GM18907 (cell line): ENCODE results near the gene RAB24.

Experiments used
- ATAC-seq: cut with Tn5 transposase; IDR thresholded peaks from one replicate; pipeline ENCODE4 v1.9.1; 2021; ENCODE audit warnings: mild to moderate bottlenecking, moderate library complexity; ENCODE audit not compliant: unreplicated experiment

Gene RAB24

DNA sequence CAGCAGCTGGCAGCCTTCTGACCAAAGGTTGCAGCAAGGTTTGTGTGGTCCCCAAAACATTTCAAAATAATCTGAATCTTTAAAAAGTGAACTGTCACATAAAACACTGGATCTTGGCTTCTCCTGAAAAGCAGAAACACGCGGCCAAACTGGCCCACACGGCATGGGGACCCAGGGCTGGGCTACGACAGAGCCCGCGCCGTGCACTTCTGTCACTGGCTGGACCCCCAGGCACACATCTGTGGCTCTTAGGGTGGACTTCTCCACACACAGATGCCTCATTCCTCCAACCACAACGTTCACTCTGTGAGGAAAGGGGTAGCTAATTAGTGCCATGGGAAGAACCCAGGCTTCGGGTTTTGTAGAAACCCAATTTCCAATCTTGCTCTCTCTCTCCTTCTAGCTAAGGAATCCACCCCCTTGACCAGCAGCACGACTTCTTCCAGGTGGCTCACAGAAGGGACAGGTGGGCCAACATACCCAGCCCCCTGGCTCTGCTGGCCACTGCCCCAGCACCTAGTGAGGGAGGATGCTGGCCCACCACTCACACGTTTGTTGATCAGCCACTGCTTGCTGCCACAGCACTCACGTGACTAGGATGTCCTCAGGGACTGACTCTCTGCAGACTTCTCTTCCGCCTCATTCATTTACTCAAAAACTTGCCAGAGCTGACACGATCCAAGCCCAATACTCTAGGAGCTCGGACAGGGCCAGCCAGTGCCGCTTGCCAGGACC lies 30.1 kb upstream of the RAB24 start:
- ATAC-seq, result no peak

DNA sequence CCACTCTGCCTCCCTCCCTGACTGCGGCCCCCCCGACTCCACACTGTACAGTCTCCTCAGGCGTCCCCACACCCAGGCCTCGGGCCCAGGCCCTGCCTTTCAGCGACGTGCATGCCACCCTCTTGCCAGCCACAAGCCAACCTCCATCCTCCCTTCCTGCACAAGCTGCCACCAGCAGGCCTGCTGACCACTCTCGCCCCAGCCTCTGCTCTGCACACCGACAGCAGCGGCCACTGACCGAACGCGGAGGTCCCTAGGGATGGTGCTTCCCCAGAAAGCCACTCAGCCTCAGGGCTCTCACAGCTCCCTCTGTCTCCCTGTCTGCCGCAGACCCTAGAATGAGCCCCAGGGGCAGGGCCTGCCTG lies 29.4 kb upstream of the RAB24 start:
- ATAC-seq, result no peak

DNA sequence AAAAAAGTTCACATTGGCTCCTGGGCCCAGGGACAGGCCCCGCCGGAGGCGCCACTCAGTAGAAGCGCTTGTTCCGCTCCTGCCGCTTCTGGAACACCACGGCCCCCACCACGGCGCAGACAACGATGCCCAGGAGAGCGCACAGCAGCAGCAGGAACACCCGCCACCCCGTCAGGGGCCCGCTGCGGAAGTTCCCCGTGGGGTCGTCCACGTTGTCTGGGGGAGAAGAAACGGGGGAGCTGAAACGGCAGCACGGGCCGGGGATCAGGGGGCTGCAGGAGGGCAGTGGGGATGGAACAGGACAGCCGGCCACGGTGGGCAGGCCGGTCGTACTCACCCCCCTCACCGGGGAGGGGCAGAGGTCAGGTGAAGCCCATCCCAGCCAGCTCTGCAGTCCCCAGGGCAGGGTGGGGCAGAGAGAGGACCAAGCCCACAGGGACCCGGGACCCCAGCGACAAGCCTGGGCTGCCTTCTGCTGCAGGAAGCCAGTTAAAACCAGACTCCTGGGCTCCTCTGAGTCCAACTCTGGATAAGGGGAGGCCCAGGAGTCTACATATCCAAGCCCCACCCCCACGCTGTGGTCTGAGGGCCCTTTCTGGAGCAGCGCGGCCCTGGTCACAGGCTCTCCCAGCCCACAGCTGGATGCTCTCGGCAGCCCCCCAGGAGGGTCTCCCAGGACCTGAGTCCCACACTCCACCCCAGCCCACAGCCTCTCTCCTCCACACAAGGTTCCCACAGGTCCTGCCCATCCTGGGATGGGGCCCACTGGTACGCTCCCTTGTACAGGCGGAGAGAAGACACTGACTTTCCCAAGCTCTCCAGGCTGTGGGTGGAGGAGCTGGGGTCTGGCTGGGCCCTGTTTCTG lies 28.7 kb upstream of the RAB24 start:
- ATAC-seq, result no peak

DNA sequence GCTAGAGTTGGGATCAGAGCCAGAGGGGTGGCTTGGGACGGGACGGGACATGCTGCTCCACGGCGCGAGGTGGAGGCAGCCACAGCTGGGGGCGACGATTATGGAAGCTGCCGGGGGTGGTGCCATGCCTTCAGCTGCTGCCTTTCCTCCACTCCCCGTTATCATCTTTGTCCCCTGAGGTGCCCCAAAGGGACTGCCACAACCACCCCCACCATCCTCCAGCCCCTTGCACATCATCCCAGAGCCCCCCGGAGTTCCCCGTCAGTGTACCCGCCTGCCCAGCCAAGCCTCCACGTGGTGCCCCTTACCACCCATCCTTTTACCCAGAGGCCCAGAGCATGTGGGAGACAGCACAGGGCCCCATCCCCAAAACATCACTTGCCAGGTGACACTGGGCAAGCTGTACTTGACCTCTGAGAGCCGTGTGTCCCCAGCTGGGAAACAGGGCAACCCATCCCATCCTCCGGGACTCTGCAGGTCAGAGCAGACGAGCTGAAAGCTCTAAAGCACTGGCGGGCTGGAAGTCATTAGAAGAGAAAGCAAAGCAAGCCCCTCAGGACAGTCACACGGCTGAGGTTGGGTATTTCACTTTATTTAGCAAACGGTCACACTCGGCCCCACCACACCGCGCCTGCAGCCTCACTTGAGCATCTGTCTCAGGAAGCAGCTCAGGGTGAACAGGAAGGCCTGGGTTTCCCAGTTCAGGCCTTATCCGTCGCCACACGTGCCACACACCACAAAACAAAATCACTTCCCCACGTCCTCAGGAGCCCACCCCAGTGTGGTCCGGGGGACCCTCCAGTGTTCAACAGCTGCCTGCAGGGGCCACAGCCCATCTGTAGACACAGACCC lies 27.7 kb upstream of the RAB24 start:
- no peak for ATAC-seq

DNA sequence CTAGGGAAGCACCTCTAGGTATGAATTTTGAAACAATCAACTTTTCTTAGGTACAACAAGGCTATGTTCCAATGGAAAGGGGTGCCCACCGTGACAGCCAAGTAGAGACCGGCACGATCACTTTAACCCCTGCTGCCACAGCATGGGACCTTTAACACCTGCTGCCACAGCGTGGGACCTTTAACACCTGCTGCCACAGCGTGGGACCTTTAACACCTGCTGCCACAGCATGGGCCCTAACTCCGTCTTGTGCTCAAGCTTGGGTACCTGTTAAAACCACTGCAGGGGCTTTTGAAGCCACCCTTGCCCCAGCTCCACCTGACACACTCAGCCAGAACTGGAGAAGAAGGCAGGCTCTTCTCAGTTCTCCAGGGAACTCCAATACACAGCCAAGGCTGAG lies 26.4 kb upstream of the RAB24 start:
- ATAC-seq, result no peak

DNA sequence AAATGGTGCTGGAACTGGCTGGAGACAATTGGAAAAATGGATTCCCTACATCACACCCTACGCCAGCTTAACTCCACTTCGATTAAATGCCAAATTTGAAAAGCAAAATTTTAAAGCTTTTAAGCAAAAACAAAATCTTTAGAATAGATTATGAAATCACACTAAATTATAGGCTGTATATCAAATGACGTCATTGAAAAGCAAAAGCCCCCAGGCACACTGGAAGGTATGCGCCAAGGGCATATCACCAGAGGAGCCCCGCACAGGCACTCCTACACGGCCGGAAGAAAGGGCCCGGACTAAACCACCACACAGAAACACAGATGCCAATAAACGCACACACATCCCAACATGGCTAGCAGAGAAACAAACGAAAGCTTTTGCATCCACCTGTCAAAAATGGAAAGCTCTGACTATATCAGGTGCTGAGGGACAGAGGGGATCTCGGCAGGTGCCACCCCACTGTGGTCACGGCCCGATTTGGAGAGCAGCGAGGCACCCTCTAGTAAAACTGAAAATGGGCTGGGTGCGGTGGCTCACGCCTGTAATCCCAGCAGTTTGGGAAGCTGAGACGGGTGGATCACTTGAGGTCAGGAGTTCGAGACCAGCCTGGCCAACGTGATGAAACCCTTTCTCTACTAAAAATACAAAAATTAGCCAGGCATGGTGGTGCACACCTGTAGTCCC lies 25.2 kb upstream of the RAB24 start:
- ATAC-seq, result no peak

DNA sequence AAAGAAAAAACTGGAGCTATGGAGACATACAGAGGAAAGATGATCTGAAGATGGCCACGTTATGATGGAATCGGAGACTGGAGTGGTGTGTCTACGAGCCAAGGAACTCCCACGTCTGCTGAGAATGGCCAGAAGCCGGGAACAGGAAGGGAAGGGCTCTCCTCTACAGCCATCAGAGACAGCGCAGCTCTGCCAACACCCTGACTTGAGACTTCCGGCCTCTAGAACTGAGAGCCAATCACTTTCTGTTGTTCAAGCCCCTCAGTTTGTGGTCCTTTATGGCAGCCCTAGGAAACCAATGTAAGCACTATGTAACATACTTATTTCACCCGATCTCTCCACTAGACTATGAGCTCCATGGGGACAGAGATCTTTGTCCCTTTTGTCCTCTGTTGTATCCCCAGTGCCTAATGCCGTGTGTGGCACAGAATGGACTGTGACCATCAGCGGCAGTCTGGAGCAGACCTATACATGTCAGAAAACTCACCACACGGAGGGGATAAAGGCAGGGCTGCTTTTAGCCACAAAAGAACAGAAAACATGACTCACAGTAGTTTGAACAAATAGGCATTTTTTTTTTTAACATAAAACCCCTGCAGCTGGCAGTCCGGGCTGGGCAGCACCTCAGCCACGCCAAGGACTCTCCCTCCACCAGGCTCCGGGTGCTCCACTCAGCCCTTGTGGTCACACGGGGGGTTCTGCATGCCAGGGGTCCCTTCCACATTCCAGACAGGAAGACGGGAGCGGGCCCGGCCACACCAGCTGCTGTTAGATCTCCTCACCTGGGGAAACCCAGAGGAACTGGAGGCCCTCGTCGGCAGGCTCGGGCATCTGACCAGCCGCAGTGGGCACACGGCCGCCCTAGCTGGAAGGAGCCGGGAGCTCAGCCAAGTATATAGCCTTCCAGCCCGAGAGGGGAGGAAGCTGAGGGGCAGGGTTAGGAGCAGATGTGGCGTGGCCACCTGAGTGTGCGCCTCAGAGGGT lies 24.3 kb upstream of the RAB24 start:
- ATAC-seq, result no peak

DNA sequence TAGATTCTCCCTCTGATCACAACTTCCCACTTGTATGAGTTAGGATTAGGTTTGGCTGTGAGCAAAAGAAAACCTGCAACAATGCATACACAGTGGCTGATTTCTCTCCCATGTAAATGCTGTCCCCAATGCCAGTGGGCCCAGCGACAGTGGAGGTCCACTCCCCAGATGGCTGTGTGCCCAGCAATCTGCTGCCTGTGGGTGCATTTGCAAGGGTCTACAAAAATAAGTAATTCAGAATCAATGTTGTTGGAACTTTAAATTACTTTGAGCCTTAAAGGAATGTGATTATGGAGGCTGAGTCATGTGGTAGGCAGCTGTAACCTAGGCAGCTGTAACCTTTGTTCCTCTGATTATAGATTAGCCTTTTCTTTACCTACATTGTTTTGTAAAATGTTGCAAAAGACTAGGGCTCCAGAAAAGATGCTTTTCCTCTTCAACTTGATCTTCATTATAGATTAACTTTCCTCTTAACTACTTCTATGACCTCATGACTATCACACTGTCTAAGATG lies 22.4 kb upstream of the RAB24 start:
- ATAC-seq, result no peak

DNA sequence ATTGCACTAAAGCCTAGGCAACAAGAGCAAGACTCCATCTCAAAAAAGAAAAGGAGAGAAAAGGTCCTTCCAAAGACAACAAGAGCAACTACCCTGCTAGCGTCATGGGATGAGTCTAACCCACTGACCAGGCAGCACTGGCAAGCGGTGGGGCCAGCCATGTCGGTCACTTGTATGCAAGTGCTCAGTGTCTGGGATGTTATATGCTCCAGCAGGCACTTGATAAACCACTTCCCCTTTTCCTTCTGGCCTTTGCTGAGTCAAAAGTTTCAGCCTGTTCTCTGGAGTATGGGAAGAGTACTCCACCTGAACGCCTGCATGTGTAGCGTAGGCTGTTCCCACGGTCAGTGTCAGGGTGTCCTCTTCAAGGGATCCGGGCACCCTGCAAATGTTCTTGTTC lies 17.4 kb upstream of the RAB24 start:
- no peak for ATAC-seq

DNA sequence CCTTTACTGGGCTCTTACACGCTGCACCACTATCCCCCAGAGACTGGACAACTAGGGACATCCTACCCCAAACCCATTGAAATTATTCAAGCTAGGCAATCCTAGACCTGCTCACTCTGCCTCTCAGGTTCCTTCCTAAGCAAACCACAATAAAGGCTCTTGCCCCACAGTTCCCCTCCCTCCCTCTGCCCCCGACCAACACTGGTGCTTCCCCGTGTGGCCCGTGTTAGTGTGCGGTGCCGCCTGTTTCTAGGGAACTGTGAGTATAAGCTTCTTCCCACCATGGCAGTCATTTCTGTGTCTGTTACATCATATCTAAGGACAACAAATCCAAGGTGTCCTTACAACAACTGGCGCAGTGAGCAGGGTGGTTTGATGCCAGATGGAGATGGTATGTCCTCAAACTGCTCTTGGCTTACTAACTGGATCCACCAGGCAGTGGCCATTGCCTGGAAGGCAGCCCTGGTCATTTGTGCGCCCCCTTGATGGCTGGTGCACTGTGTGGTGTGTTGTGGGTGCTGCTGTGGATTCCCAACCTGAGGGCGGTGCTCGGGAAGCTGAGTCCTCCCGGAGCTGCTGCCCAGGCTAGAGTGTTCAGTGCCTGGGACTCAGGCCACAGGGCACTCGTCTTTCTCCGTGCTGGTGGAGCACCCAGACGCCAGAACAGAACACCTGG lies 16.5 kb upstream of the RAB24 start:
- ATAC-seq, result no peak

DNA sequence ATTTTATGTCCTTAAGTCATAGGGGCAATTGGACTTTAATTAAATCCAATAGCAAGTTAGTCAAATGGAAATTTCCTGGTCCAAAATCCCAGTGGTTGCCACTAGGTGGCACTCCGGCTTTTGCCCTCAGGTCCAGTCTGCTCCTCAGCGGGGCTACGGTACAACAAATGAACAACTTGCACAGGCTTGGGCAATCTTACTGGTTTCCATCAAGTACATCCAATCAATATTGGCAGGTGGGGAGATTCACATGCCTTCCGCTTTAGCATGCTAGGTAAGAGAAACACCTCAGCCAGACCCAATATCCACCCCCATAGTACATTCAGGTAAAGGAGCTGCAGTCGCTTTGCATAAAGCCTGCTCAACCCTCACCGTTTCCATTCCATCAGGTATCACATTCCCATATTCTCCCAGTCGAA lies 14.4 kb upstream of the RAB24 start:
- no peak for ATAC-seq

DNA sequence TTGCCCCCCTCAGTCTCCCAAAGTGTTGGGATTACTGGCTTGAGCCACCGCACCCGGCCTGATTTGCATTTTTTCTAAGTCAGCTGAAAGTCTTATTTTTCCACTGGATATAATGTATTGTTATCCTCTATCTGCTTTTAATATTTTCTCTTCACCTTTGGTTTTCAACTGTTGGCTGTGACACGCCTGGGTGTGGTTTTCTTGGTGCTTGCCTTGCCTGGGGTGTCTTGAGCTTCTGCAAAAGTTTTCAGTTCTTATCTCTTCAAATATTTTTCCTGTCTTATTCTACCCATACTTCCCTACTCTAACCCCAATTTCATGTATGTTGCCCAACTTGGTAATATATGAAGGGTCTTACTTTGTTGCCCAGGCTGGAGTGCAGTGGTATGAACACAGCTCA lies 12.5 kb upstream of the RAB24 start:
- no peak for ATAC-seq

DNA sequence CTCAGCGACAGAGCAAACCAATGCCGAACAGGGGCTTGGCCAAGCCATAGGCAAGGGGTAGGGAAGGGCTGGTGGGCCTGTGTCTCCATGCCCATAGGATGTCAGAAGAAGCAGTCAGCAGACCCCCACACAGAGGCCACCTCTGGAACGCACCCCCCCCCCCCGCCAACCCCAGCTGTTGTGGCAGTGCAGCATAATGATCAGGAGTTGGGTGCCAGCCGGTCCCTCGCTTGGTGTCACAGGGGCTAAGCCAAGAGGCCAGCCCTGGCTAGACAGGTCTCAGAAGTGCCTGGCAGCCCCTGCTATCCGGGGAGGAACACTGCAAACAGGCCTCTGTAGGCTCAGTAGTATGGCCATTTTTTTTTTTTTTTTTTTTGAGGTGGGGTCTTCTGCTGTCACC lies 11.9 kb upstream of the RAB24 start:
- no peak for ATAC-seq

DNA sequence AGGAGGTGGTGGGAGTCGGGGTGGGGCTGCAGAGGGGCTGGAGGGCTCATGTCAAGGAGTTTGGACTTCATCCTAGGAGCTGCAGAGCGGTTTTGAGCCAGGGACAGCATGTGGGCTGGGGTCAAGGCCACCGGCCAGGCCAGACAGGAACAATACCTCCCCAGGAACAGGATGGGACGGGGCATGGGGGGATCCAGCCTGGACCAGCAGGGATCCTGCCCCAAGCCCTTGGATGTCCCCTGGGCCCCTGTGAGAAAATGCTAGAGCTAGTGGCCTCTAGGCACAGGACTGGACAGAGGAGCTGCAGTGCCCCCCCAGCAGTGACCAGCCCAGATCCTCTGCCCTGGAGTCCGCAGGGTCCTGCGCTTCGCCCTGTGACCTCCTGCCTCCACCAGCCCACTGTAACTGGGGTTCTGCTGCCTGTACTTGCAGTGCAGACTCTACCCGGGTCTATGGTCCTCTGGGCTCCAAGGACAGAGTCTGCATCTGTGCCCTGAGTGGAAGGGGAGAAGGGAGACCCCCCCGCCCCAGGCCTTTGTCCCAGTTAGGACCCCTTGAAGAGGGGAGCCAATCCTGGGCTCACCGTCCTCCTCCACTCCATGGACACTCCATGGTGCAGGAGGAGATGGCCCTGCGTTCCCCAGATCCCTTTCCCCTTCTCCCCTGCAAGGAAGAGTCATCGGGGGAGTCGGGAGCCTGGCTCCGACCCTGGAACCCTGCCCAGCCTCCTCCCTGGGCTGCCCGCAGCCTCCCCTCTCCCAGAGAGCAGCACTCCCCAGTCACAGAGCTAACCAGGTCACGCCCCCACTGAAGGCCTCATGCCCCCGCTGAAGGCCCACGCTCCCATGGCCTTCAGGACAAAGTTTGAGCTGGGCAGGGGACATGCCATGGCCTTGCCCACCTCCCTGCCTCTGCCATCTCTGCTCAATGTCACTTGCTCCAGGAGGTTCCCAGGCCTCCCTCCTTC lies 11.1 kb upstream of the RAB24 start:
- ATAC-seq, result no peak

DNA sequence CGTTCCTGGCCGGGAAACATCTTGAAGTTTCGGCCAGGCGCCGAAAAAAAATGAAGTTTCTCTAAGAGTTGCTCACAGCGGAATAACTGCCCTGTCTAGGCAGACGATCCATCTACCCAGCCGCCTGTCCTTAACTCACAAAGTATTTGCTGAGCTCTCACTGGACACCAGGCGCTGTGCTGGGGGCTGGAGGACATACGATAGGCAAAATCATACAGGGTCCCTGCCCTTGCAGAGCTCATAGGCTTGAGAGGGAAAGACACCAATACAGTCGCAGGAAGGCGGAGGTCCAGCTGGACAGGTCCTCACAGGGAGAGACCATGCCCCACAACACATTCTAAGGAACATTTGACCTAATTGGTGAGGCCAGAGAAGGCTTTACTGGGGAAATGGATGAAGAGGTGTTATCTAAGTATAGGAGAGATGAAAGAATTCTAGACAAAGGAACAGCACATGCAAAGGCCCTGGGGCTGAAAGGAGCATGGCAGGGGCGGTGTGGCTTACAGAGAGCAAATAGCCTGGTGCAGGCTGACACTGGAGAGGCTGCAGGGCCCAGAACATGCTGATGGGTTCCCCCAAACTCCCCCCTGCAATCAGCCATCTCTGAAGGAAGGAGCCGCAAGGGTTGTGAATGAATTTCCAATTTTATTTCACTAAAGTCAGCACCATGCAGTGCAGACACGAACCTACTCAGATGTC lies 10.2 kb upstream of the RAB24 start:
- ATAC-seq, result no peak

DNA sequence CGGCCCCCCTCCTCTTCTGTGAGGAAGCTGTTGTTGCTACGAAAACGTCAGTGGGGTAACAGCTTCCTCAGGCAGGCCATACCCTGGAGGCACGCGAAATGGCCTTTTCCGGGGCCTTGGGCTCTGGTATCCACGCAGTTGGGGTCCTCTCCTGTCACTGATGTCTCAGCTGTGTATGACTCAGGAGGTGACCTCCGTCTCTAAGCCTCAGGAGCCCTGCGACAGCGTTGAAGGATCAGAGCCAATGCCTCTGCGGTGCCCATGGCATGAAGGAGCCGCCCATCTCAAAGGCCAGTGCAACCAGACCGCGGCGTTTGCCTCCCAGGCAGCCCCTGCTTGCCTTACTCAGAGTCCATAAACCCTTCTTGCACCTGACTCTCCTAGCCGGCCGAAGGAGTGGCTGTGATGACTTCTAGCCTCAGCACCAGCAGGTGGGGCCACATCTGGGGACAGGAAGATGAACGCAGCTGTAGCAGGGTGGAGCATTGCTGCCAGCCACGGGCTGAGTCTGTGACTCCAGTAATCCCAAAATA lies 9.2 kb upstream of the RAB24 start:
- ATAC-seq, result peak; percentile 24
